HepG2 (cell line): ENCODE data around the gene WDR54. TPM values are rescaled to one million over a fixed set of nuclear protein-coding genes. Genes with fewer than 3 reads are reported as not detected.

ENCODE experiments used
- ATAC-seq: fragments of 200-7000 bp; cut with Tn5 transposase; 3 replicates; pipeline ENCODE4 v1.9.1; 2020; ENCODE audit warnings: mild to moderate bottlenecking, moderate library complexity
- BruUV-seq: library from RNA; stranded (reverse); fragments of 400-500 nt; replicated peaks from 2 replicates; lab custom pipeline; 2021; lab: Mats Ljungman, UMichigan
- CTCF ChIA-PET: fragments of 300-600 bp; formaldehyde crosslinking; extraction: SDS; loops from one replicate; lab custom pipeline; 2021; ENCODE audit warnings: low total read pairs, inconsistent platforms, low intra/inter-chr PET ratio; lab: Yijun Ruan, JAX
- POLR2A ChIA-PET: fragments of 350-600 bp; sonication (Branson Sonifier 250); formaldehyde crosslinking; loops from one replicate; lab custom pipeline; 2020; ENCODE audit warnings: antibody characterized with exemption, inconsistent platforms; lab: Yijun Ruan, JAX
- DNase-seq: peaks from one replicate; pipeline ENCODE4 v3.0.0-alpha.2; 2015; ENCODE audit warnings: low spot score
- FAIRE-seq: peaks from 3 replicates; lab custom pipeline; 2011; peaks lifted over from hg19 to GRCh38; lab: Jason Lieb, UNC
- H2AFZ ChIP-seq: one replicate; pipeline ENCODE4 v1.6.1; 2011; ENCODE audit warnings: low read length, inconsistent platforms
- H3K27ac ChIP-seq: fragments of 300-600 bp; 3 replicates; pipeline ENCODE4 v1.8.0; 2011; ENCODE audit warnings: mixed run types, mild to moderate bottlenecking, mixed read lengths, low read length, inconsistent platforms; ENCODE audit not compliant: insufficient read depth; ENCODE audit errors: extremely low read length
- H3K27me3 ChIP-seq, 2 experiments: fragments of 200-600 bp in 1 of 2; 2 replicates in 1 of 2; 3 replicates in 1 of 2; pipeline versions ENCODE4 v1.6.0 to v1.8.0; 2011; ENCODE audit warnings: low read length in 2 of 2, mild to moderate bottlenecking in 2 of 2, moderate library complexity in 2 of 2, inconsistent platforms in 1 of 2; ENCODE audit not compliant: insufficient read depth in 2 of 2, control insufficient read depth in 1 of 2
- H3K36me3 ChIP-seq, 2 experiments: fragments of 200-600 bp in 1 of 2; replicated peaks in 1 of 2; 2 replicates in 1 of 2; 3 replicates in 1 of 2; pipeline versions ENCODE4 v1.5.1 to v1.8.0; 2011; ENCODE audit warnings: low read length in 2 of 2, inconsistent platforms in 1 of 2; ENCODE audit not compliant: insufficient read depth in 2 of 2, control insufficient read depth in 1 of 2
- H3K4me1 ChIP-seq: 2 replicates; pipeline ENCODE4 v1.5.1; 2012; ENCODE audit warnings: low read length, inconsistent platforms; ENCODE audit not compliant: insufficient read depth
- H3K4me2 ChIP-seq: 2 replicates; pipeline ENCODE4 v1.6.0; 2011; ENCODE audit warnings: low read depth, low read length, inconsistent platforms
- H3K4me3 ChIP-seq, 3 experiments: fragments of 200-600 bp in 1 of 3; sonication (generic), shearing (Covaris generic) in 1 of 3; replicated peaks in 1 of 3; 2 replicates each; pipeline ENCODE4 v1.5.1; 2011 to 2016; ENCODE audit warnings: low read length in 3 of 3, inconsistent platforms in 2 of 3, low read depth in 2 of 3, mild to moderate bottlenecking in 2 of 3, control low read depth in 1 of 3, mixed read lengths in 1 of 3; ENCODE audit not compliant: insufficient read depth in 1 of 3
- H3K79me2 ChIP-seq: one replicate; pipeline ENCODE4 v1.6.1; 2011; ENCODE audit warnings: low read length, inconsistent platforms; ENCODE audit not compliant: insufficient read depth
- H3K9ac ChIP-seq: 2 replicates; pipeline ENCODE4 v1.6.0; 2011; ENCODE audit warnings: mild to moderate bottlenecking, low read depth, low read length, inconsistent platforms; ENCODE audit not compliant: insufficient read depth
- H3K9me3 ChIP-seq: 2 replicates; pipeline ENCODE4 v1.5.1; 2012; ENCODE audit warnings: mild to moderate bottlenecking, low read length
- H4K20me1 ChIP-seq: 2 replicates; pipeline ENCODE4 v1.6.0; 2011; ENCODE audit warnings: inconsistent platforms, mild to moderate bottlenecking, low read length, moderate library complexity; ENCODE audit not compliant: insufficient read depth
- ARID2 ChIP-seq: sonication (generic); formaldehyde crosslinking; IDR thresholded peaks from 2 replicates; pipeline ENCODE4 v1.8.1; 2022; ENCODE audit warnings: mild to moderate bottlenecking, missing genetic modification reagents, borderline replicate concordance
- BATF2 ChIP-seq: sonication (generic); formaldehyde crosslinking; IDR thresholded peaks from 2 replicates; pipeline ENCODE4 v1.8.0; 2022; ENCODE audit warnings: mild to moderate bottlenecking, missing genetic modification reagents, moderate library complexity
- BRCA1 ChIP-seq: sonication (generic); formaldehyde crosslinking; IDR thresholded peaks from 2 replicates; pipeline ENCODE4 v1.4.0; 2020; ENCODE audit warnings: missing genetic modification reagents
- FOXK1 ChIP-seq: sonication (generic); formaldehyde crosslinking; IDR thresholded peaks from 2 replicates; pipeline ENCODE4 v1.4.0; 2020; ENCODE audit warnings: low read depth, missing genetic modification reagents, borderline replicate concordance
- GATAD2A ChIP-seq: IDR thresholded peaks from 2 replicates; pipeline ENCODE4 v1.6.1; 2016
- IKZF4 ChIP-seq: sonication (generic); formaldehyde crosslinking; IDR thresholded peaks from 2 replicates; pipeline ENCODE4 v1.5.1; 2020; ENCODE audit warnings: borderline replicate concordance, mild to moderate bottlenecking, low read depth, missing genetic modification reagents; ENCODE audit errors: not compliant biosample characterization
- MEF2D ChIP-seq: sonication (generic); formaldehyde crosslinking; IDR thresholded peaks from 2 replicates; pipeline ENCODE4 v1.5.1; 2020; ENCODE audit warnings: mild to moderate bottlenecking, missing genetic modification reagents
- MXD4 ChIP-seq: IDR thresholded peaks from 2 replicates; pipeline ENCODE4 v1.6.1; 2016; ENCODE audit warnings: mild to moderate bottlenecking, missing biosample characterization, missing genetic modification reagents
- NBN ChIP-seq: fragments of 450-650 bp; conservative IDR thresholded peaks from 2 replicates; pipeline ENCODE4 v1.6.1; 2017
- NFE2 ChIP-seq: sonication (generic); formaldehyde crosslinking; IDR thresholded peaks from 2 replicates; pipeline ENCODE4 v1.4.0; 2020; ENCODE audit warnings: missing genetic modification reagents
- REST ChIP-seq, 2 experiments: IDR thresholded peaks; 2 replicates each; pipeline ENCODE4 v1.6.1; 2011 to 2012; ENCODE audit warnings: low read length in 2 of 2, borderline replicate concordance in 1 of 2, low read depth in 1 of 2, mild to moderate bottlenecking in 1 of 2, moderate library complexity in 1 of 2
- RXRA ChIP-seq: sonication (generic); formaldehyde crosslinking; IDR thresholded peaks from 2 replicates; pipeline ENCODE4 v1.5.1; 2020; ENCODE audit warnings: missing genetic modification reagents
- SIN3A ChIP-seq: IDR thresholded peaks from 2 replicates; pipeline ENCODE4 v1.6.1; 2011; ENCODE audit warnings: low read depth, mild to moderate bottlenecking, control low read depth, low read length, borderline replicate concordance
- U2AF1 ChIP-seq: fragments of 200-400 bp; formaldehyde crosslinking; optimal IDR thresholded peaks from 2 replicates; pipeline ENCODE3; 2017; ENCODE audit warnings: mild to moderate bottlenecking, low read depth, low read length
- ZFP36 ChIP-seq: fragments of 150-350 bp; IDR thresholded peaks from 2 replicates; pipeline ENCODE4 v1.6.1; 2018; ENCODE audit warnings: borderline replicate concordance, low read length, low read depth; ENCODE audit not compliant: partially characterized antibody
- ZNF33A ChIP-seq: sonication (generic); formaldehyde crosslinking; IDR thresholded peaks from 2 replicates; pipeline ENCODE4 v1.5.1; 2020; ENCODE audit warnings: missing genetic modification reagents, mild to moderate bottlenecking, moderate library complexity, borderline replicate concordance
- ZNF343 ChIP-seq: sonication (generic); formaldehyde crosslinking; IDR thresholded peaks from 2 replicates; pipeline ENCODE4 v1.4.0; 2020; ENCODE audit warnings: mild to moderate bottlenecking, missing genetic modification reagents
- ZNF546 ChIP-seq: sonication (generic); formaldehyde crosslinking; conservative IDR thresholded peaks from 2 replicates; pipeline ENCODE4 v1.8.1; 2023; ENCODE audit warnings: mild to moderate bottlenecking, missing genetic modification reagents
- ZNF580 ChIP-seq: IDR thresholded peaks from 2 replicates; pipeline ENCODE4 v1.6.1; 2016; ENCODE audit warnings: low read depth, borderline replicate concordance
- ZNF674 ChIP-seq: sonication (generic); formaldehyde crosslinking; IDR thresholded peaks from 2 replicates; pipeline ENCODE4 v1.5.0; 2020; ENCODE audit warnings: low read depth, mild to moderate bottlenecking, missing genetic modification reagents
- ZNF780A ChIP-seq: sonication (generic); formaldehyde crosslinking; IDR thresholded peaks from 2 replicates; pipeline ENCODE4 v1.8.0; 2022; ENCODE audit warnings: mild to moderate bottlenecking, missing genetic modification reagents, moderate library complexity
- WGBS: methylation state at CpG from one replicate; pipeline ENCODE4 v1.1.6; 2017; ENCODE audit warnings: low lambda C conversion rate; 5-methylcytosine and 5-hydroxymethylcytosine counted together
- in situ Hi-C: cut with HindIII; loops from 2 replicates; pipeline ENCODE4 v1.10.0; 2017; ENCODE audit warnings: low pct_unique_long_range_greater_than_20kb; ENCODE audit not compliant: extremely low pct_ligation_motif_present
- intact Hi-C: fragments of 100-400 bp; cut with micrococcal nuclease; formaldehyde crosslinking; loops from one replicate; pipeline ENCODE4 v1.10.0; 2022; ENCODE audit not compliant: unreplicated experiment
- polyA plus RNA-seq, 8 experiments: library from polyadenylated mRNA; depleted of rRNA in 3 of 8; stranded (reverse) in 7 of 8; unstranded in 1 of 8; fragments of >200 nt; fragmentation: Illumina TruSeq in 4 of 8; extraction: Trizol in 4 of 8; gene quantifications; 2 replicates each; pipeline versions ENCODE4 v1.2.1 to v1.2.3, GENCODE V29; 2011 to 2016; ENCODE audit warnings: low read depth in 4 of 8, missing spikeins in 1 of 8, mixed read lengths in 1 of 8; ENCODE audit not compliant: insufficient read depth in 1 of 8
- total RNA-seq, 5 experiments: library from RNA; depleted of rRNA; stranded (reverse); fragments of >200 nt; fragmentation: Illumina TruSeq; extraction: Trizol; gene quantifications; 2 replicates each; pipeline ENCODE4 v1.2.3, GENCODE V29; 2016; ENCODE audit warnings: low read depth in 1 of 5

WDR54 gene
- total and polyA plus RNA-seq, 2 of the 13 experiments (the other 11 are each of a cell fraction or from before 2014, with no cell fraction given): 2.0 to 17.3 TPM

GRCh38 chr2:74458938-74459363, 37.4 kb downstream of the WDR54 start:
- no peak for FAIRE-seq
- TF ChIP-seq ZNF343 (CRISPR knock-in tag) (no peak), MXD4 (no peak), SIN3A (0 out of 2 replicates have a peak, but pooled peaks have one; percentile 27), U2AF1 (no peak), ZNF674 (CRISPR knock-in tag) (no peak), RXRA (no peak), GATAD2A (no peak), NBN (no peak), ZFP36 (no peak), NFE2 (CRISPR knock-in tag) (no peak), ARID2 (CRISPR knock-in tag) (no peak), ZNF546 (CRISPR knock-in tag) (no peak), IKZF4 (no peak), REST (IDR thresholded peaks at IDR 0.05; ENCODE audit: borderline replicate concordance in 1 of 2, low read depth in 1 of 2, low read length in 2 of 2) (no peak), ZNF580 (CRISPR knock-in tag) (no peak), MEF2D (CRISPR knock-in tag) (no peak), BATF2 (CRISPR knock-in tag) (no peak), BRCA1 (CRISPR knock-in tag) (no peak), ZNF780A (CRISPR knock-in tag) (no peak), ZNF33A (no peak), FOXK1 (CRISPR knock-in tag) (no peak)

More at GRCh38 chr2:74458938-74459363, 37.4 kb downstream of the WDR54 start:
- no peaks in the 10 kb centered on the region for H3K9me3 ChIP-seq
- H3K9ac ChIP-seq: peak overlapping the region; percentile 87
- H2AFZ ChIP-seq: no peak overlapping the region
- DNase-seq: no peak
- in situ Hi-C loops: no loop called here
- H3K4me1 ChIP-seq: peaks cover 43% of the 10 kb centered on the region
- H3K27me3 ChIP-seq: no peaks in the 10 kb centered on the region; a peak in 1 of 5 replicates
- ATAC-seq: no peak
- H3K27ac ChIP-seq: peak overlapping the region; percentile 66
- peaks cover 31% of the 10 kb centered on the region for H3K79me2 ChIP-seq
- POLR2A ChIA-PET: interaction anchor here (0.7 to 12.4 kb wide), 21 partner anchors 9 to 280 kb away, joined by 3 to 342 read pairs (median 11); partner anchors contain the start of genes AUP1, C2orf81, CCDC142 and DQX1
- peaks cover 1 to 24% of the 10 kb centered on the region in 2 experiments for H3K36me3 ChIP-seq
- peak overlapping the region; percentile 65 to 88 (median 86) for H3K4me3 ChIP-seq
- peaks cover 4% of the 10 kb centered on the region; the same call in 1 of the 2 replicates for H4K20me1 ChIP-seq
- H3K4me2 ChIP-seq: peak overlapping the region; percentile 98
- WGBS: 11% methylated on average over 10 of the region's 10 CpGs
- intact Hi-C loops: loop anchor here (1.0 to 2.0 kb wide), 3 partner anchors 14 to 70 kb away; partner anchors contain the start of genes AUP1, HTRA2 and MRPL53
- CTCF ChIA-PET: no interaction called here
- BruUV-seq: no TSS peak
